Neural progenitor cell (in vitro differentiated cells): ENCODE results near the gene OR8I2.

ENCODE experiments used
- CTCF ChIP-seq: fragments of 200-600 bp; sonication (generic); IDR thresholded peaks from 2 replicates; pipeline ENCODE4 v1.5.1; 2017; ENCODE audit warnings: antibody characterized with exemption, mild to moderate bottlenecking
- EZH2 ChIP-seq: fragments of 200-600 bp; sonication (generic); IDR thresholded peaks from 2 replicates; pipeline ENCODE4 v1.6.1; 2017; ENCODE audit warnings: antibody characterized with exemption, mild to moderate bottlenecking, moderate library complexity

GRCh38 chr11:56103210-56103737, 10.2 kb downstream of the OR8I2 start, which contains the start of gene OR8H2:
- TF ChIP-seq CTCF (no peak), EZH2 (no peak)
